Measurements from ENCODE around the gene PKP2. TPM values are rescaled to one million over a fixed set of nuclear protein-coding genes. Genes with fewer than 3 reads are reported as not detected.

The PKP2 gene
- total and polyA plus RNA-seq, 7 donors = 2.5 to 7.8 (median 4.0) TPM

- ATAC-seq = no peak
- Histone ChIP-seq H3K4me1 (no peaks in the 10 kb centered on the region), H3K27me3 (ENCODE audit: insufficient read depth in 3 of 3, low read length in 2 of 3) (no peaks in the 10 kb centered on the region), H3K4me3 (no peak overlapping the region), H3K27ac (no peak overlapping the region), H3K36me3 (ENCODE audit: insufficient read depth in 1 of 2, low read depth in 1 of 2) (no peaks in the 10 kb centered on the region), H3K9me3 (no peaks in the 10 kb centered on the region)
- WGBS, 3 donors = 89 to 94% (median 89%) methylated on average over 2 of the region's 2 CpGs
- no peak for DNase-seq
- intact Hi-C loops (cut with DNase I) = no loop called here
- no peak for TF ChIP-seq CTCF (IDR thresholded peaks at IDR 0.05)
Observed at GRCh38 chr12:32828552-32828951, 68.0 kb downstream of the PKP2 start.

DNA sequence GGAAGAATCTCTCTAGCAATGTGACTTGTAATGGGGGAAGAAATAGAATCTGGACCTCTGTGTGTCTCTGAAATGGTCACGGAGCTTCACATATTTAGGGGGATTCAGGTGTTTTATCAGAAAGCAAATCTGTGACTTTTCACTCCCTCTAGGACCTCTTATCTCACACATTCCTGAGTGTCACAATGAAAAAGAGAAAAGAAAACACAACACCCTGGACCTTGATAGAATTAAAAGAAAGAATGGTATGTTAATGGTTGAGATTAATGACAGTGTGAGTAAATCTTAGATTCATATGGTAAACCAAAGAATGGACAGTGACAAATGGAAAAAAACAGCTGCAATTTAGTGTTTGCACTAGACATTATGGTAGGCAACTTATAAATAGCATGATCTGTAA is 68.5 kb downstream of the PKP2 start:
- Histone ChIP-seq H3K27me3 (ENCODE audit: insufficient read depth in 3 of 3, low read length in 2 of 3) (no peaks in the 10 kb centered on the region), H3K36me3 (ENCODE audit: insufficient read depth in 1 of 2, low read depth in 1 of 2) (no peaks in the 10 kb centered on the region), H3K4me3 (no peak overlapping the region), H3K27ac (no peak overlapping the region), H3K9me3 (no peaks in the 10 kb centered on the region), H3K4me1 (no peaks in the 10 kb centered on the region)
- TF ChIP-seq CTCF (IDR thresholded peaks at IDR 0.05) = no peak
- DNase-seq (no peak), ATAC-seq (no peak)
- 55 to 73% (median 57%) methylated on average over 1 of the region's 1 CpG for WGBS, 3 donors
- intact Hi-C loops (cut with DNase I) = no loop called here

- Histone ChIP-seq H3K27ac (no peak overlapping the region), H3K27me3 (ENCODE audit: insufficient read depth in 3 of 3, low read length in 2 of 3) (no peaks in the 10 kb centered on the region), H3K4me1 (no peaks in the 10 kb centered on the region), H3K36me3 (ENCODE audit: insufficient read depth in 1 of 2, low read depth in 1 of 2) (no peaks in the 10 kb centered on the region), H3K4me3 (no peak overlapping the region), H3K9me3 (no peaks in the 10 kb centered on the region)
- 70 to 81% (median 72%) methylated on average over 3 of the region's 3 CpGs for WGBS, 3 donors
- ATAC-seq (no peak), DNase-seq (no peak)
- intact Hi-C loops (cut with DNase I) = no loop called here
- TF ChIP-seq CTCF (IDR thresholded peaks at IDR 0.05) = no peak
Observed at GRCh38 chr12:32826807-32827412, 69.7 kb downstream of the PKP2 start.

DNA sequence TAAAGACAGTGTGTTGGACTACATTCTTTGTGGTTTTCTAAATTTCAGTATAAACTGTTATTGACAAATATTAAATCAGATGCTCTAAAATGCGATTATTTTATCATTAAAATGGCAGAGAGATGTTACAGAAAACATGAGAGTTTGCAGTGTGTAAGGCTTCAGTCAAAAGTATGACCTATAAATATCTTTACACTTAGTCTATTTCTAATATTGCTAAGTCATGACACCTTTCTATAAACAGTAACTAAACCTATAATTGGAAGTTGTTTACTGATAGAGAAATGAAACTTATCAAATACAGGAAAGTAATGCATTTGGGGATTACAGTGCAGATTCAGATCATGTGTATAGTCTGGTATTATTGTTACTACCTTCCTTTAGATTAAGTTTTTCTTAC is 72.0 kb downstream of the PKP2 start:
- TF ChIP-seq CTCF (IDR thresholded peaks at IDR 0.05) = no peak
- ATAC-seq (no peak), DNase-seq (no peak)
- Histone ChIP-seq H3K4me1 (no peaks in the 10 kb centered on the region), H3K36me3 (ENCODE audit: insufficient read depth in 1 of 2, low read depth in 1 of 2) (peaks cover 0 to 4% of the 10 kb centered on the region in 2 donors), H3K27me3 (ENCODE audit: insufficient read depth in 3 of 3, low read length in 2 of 3) (no peaks in the 10 kb centered on the region), H3K9me3 (no peaks in the 10 kb centered on the region), H3K27ac (no peak overlapping the region), H3K4me3 (no peak overlapping the region)
- intact Hi-C loops (cut with DNase I) = no loop called here
- WGBS, 3 donors = 95 to 99% (median 98%) methylated on average over 1 of the region's 1 CpG

GRCh38 chr12:32822344-32822743 is 74.2 kb downstream of the PKP2 start:
- Histone ChIP-seq H3K27ac (no peak overlapping the region), H3K36me3 (ENCODE audit: insufficient read depth in 1 of 2, low read depth in 1 of 2) (peaks cover 0 to 4% of the 10 kb centered on the region in 2 donors), H3K4me3 (no peak overlapping the region), H3K27me3 (ENCODE audit: insufficient read depth in 3 of 3, low read length in 2 of 3) (no peaks in the 10 kb centered on the region), H3K9me3 (no peaks in the 10 kb centered on the region), H3K4me1 (no peaks in the 10 kb centered on the region)
- WGBS, 3 donors = 84 to 89% (median 88%) methylated on average over 5 of the region's 5 CpGs
- intact Hi-C loops (cut with DNase I) = no loop called here
- ATAC-seq (no peak), DNase-seq (no peak)
- TF ChIP-seq CTCF (IDR thresholded peaks at IDR 0.05) = no peak

Data from psoas muscle (tissue), 8 donors.